ENCODE results near the gene DCAF10.
"Not testable (repeated sequence)": the region's sequence is repeated elsewhere in the genome, so short reads cannot be mapped to it uniquely, and the experiment has no call there.

DCAF10 gene

GRCh38 chr9:37908698-37909186 lies 108.1 kb downstream of the DCAF10 start:
- no peak for TF ChIP-seq CTCF (IDR thresholded peaks at IDR 0.05)
- Histone ChIP-seq H3K27ac (peak overlapping the region; percentile 93), H3K9me3 (no peaks in the 10 kb centered on the region), H3K36me3 (no peaks in the 10 kb centered on the region), H3K4me1 (ENCODE audit: control insufficient read depth in 1 of 2, insufficient read depth in 1 of 2, low read depth in 1 of 2, low read length in 1 of 2) (peaks cover 66 to 75% of the 10 kb centered on the region in 2 experiments), H3K4me3 (ENCODE audit: low read depth in 1 of 2, low read length in 1 of 2) (peak overlapping the region; percentile 35 to 36), H3K27me3 (no peaks in the 10 kb centered on the region)

- no peak for TF ChIP-seq CTCF (IDR thresholded peaks at IDR 0.05)
- Histone ChIP-seq H3K4me1 (ENCODE audit: control insufficient read depth in 1 of 2, insufficient read depth in 1 of 2, low read depth in 1 of 2, low read length in 1 of 2) (peaks cover 65 to 71% of the 10 kb centered on the region in 2 experiments), H3K27ac (peak overlapping the region; percentile 93), H3K27me3 (no peaks in the 10 kb centered on the region), H3K36me3 (no peaks in the 10 kb centered on the region), H3K9me3 (no peaks in the 10 kb centered on the region), H3K4me3 (ENCODE audit: low read depth in 1 of 2, low read length in 1 of 2) (peak overlapping the region; percentile 31 to 35)
These were observed 108.7 kb downstream of the DCAF10 start for GRCh38 chr9:37909326-37909725.

GRCh38 chr9:37909836-37910235 lies 109.2 kb downstream of the DCAF10 start:
- not testable (repeated sequence) for H3K9me3 ChIP-seq, H3K36me3 ChIP-seq, H3K27me3 ChIP-seq
- Histone ChIP-seq H3K27ac (peak overlapping the region; percentile 93), H3K4me1 (ENCODE audit: control insufficient read depth in 1 of 2, insufficient read depth in 1 of 2, low read depth in 1 of 2, low read length in 1 of 2) (peaks cover 59 to 66% of the 10 kb centered on the region in 2 experiments), H3K4me3 (ENCODE audit: low read depth in 1 of 2, low read length in 1 of 2) (peak overlapping the region in 1 of 2 experiments; percentile 31)

- Histone ChIP-seq H3K4me1 (ENCODE audit: control insufficient read depth in 1 of 2, insufficient read depth in 1 of 2, low read depth in 1 of 2, low read length in 1 of 2) (peaks cover 56 to 65% of the 10 kb centered on the region in 2 experiments), H3K27me3 (no peaks in the 10 kb centered on the region), H3K36me3 (no peaks in the 10 kb centered on the region), H3K4me3 (ENCODE audit: low read depth in 1 of 2, low read length in 1 of 2) (no peak overlapping the region), H3K9me3 (no peaks in the 10 kb centered on the region), H3K27ac (peak overlapping the region; percentile 93)
- TF ChIP-seq CTCF (IDR thresholded peaks at IDR 0.05) = no peak
These were observed 109.7 kb downstream of the DCAF10 start for GRCh38 chr9:37910271-37910670.

GRCh38 chr9:37911271-37911681 lies 110.7 kb downstream of the DCAF10 start:
- Histone ChIP-seq H3K36me3 (no peaks in the 10 kb centered on the region), H3K27ac (peak overlapping the region; percentile 93), H3K4me3 (ENCODE audit: low read depth in 1 of 2, low read length in 1 of 2) (no peak overlapping the region), H3K9me3 (no peaks in the 10 kb centered on the region), H3K27me3 (no peaks in the 10 kb centered on the region), H3K4me1 (ENCODE audit: control insufficient read depth in 1 of 2, insufficient read depth in 1 of 2, low read depth in 1 of 2, low read length in 1 of 2) (peaks cover 56 to 64% of the 10 kb centered on the region in 2 experiments)
- no peak for TF ChIP-seq CTCF (IDR thresholded peaks at IDR 0.05)

- H3K27ac ChIP-seq = peak overlapping the region; percentile 87
- H3K4me3 ChIP-seq (ENCODE audit: low read depth in 1 of 2, low read length in 1 of 2) = peak overlapping the region in 1 of 2 experiments; percentile 26
- TF ChIP-seq CTCF (IDR thresholded peaks at IDR 0.05) = peak; percentile 98
- H3K36me3 ChIP-seq = no peaks in the 10 kb centered on the region
- H3K4me1 ChIP-seq (ENCODE audit: control insufficient read depth in 1 of 2, insufficient read depth in 1 of 2, low read depth in 1 of 2, low read length in 1 of 2) = peaks cover 41 to 42% of the 10 kb centered on the region in 2 experiments
- H3K27me3 ChIP-seq = no peaks in the 10 kb centered on the region
- no peaks in the 10 kb centered on the region for H3K9me3 ChIP-seq
These were observed 113.0 kb downstream of the DCAF10 start for GRCh38 chr9:37913480-37914153.
